Measurements from ENCODE around the gene USE1.

DNA sequence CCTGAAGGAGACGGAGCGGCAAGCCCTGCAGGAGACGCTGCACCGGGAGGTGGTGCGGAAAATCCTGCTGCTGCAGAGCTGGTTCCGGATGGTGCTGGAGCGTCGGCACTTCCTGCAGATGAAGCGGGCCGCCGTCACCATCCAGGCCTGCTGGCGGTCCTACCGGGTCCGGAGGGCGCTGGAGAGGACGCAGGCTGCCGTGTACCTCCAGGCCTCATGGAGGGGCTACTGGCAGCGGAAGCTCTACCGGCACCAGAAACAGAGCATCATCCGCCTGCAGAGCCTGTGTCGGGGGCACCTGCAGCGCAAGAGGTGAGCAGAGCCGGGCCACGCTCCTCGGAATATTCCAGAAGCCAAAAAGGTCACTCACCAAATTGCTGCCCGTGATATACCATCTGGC is 22.4 kb upstream of the USE1 start:
- TF ChIP-seq, protein P1, sequence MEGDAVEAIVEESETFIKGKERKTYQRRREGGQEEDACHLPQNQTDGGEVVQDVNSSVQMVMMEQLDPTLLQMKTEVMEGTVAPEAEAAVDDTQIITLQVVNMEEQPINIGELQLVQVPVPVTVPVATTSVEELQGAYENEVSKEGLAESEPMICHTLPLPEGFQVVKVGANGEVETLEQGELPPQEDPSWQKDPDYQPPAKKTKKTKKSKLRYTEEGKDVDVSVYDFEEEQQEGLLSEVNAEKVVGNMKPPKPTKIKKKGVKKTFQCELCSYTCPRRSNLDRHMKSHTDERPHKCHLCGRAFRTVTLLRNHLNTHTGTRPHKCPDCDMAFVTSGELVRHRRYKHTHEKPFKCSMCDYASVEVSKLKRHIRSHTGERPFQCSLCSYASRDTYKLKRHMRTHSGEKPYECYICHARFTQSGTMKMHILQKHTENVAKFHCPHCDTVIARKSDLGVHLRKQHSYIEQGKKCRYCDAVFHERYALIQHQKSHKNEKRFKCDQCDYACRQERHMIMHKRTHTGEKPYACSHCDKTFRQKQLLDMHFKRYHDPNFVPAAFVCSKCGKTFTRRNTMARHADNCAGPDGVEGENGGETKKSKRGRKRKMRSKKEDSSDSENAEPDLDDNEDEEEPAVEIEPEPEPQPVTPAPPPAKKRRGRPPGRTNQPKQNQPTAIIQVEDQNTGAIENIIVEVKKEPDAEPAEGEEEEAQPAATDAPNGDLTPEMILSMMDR (IDR thresholded peaks at IDR 0.05), result no peak
- no peak for TF ChIP-seq POLR2A (IDR thresholded peaks at IDR 0.05)
